Fibroblast of pulmonary artery (primary cell): ENCODE data around the gene RPRD1A.
"Not testable (repeated sequence)": the region's sequence is repeated elsewhere in the genome, so short reads cannot be mapped to it uniquely, and the experiment has no call there.

Experiments
- DNase-seq: peaks from one replicate; pipeline ENCODE4 v3.0.0-alpha.2; 2010; ENCODE audit warnings: low read depth
- H3K4me3 ChIP-seq: replicated peaks from 2 replicates; pipeline ENCODE4 v1.5.1; 2011; ENCODE audit warnings: low read depth, mild to moderate bottlenecking, control low read depth, low read length, moderate library complexity
- CTCF ChIP-seq: IDR thresholded peaks from 2 replicates; pipeline ENCODE4 v1.5.1; 2011; ENCODE audit warnings: mild to moderate bottlenecking, control low read depth, low read length, inconsistent platforms; ENCODE audit errors: missing control alignments

The RPRD1A gene

GRCh38 chr18:36067055-36067957, at the start of gene RPRD1A:
RPRD1A (minus strand) TSS chr18:36067559; CDS start chr18:36067404, 155 bp downstream.
- DNase-seq, result peak; percentile 95
- H3K4me3 ChIP-seq, result peak within 1 kb of the TSS; percentile 72
- no peak for TF ChIP-seq CTCF

GRCh38 chr18:36116771-36117170, 49.4 kb upstream of the RPRD1A start:
- H3K4me3 ChIP-seq, DNase-seq: not testable (repeated sequence)

- no peak overlapping the region for H3K4me3 ChIP-seq
- TF ChIP-seq CTCF, result no peak
- DNase-seq, result no peak
Observed at GRCh38 chr18:36114738-36115137, 47.4 kb upstream of the RPRD1A start.

- TF ChIP-seq CTCF, result no peak
- no peak overlapping the region for H3K4me3 ChIP-seq
- no peak for DNase-seq
Observed at GRCh38 chr18:36114251-36114650, 46.9 kb upstream of the RPRD1A start.

GRCh38 chr18:36112302-36112701, 44.9 kb upstream of the RPRD1A start:
- no peak for TF ChIP-seq CTCF
- no peak for DNase-seq
- no peak overlapping the region for H3K4me3 ChIP-seq

- TF ChIP-seq CTCF, result no peak
- DNase-seq, result no peak
- no peak overlapping the region for H3K4me3 ChIP-seq
Observed at GRCh38 chr18:36109737-36110136, 42.4 kb upstream of the RPRD1A start.

- DNase-seq, result no peak
- no peak overlapping the region for H3K4me3 ChIP-seq
- TF ChIP-seq CTCF, result no peak
Observed at GRCh38 chr18:36108601-36109000, 41.2 kb upstream of the RPRD1A start.
